SIG-M5 treated with dmso at 0.1 percent for 504 hours (cell line): ENCODE data around the gene PAWR.
"Not testable (repeated sequence)": the region's sequence is repeated elsewhere in the genome, so short reads cannot be mapped to it uniquely, and the experiment has no call there.

Experiments used
- DNase-seq: peaks from one replicate; lab custom pipeline; 2025; ENCODE audit not compliant: unreplicated experiment; lab: John Stamatoyannopoulos, UW

The PAWR gene

GRCh38 chr12:79596719-79597350 is 93.9 kb downstream of the PAWR start:
- no peak for DNase-seq

DNA sequence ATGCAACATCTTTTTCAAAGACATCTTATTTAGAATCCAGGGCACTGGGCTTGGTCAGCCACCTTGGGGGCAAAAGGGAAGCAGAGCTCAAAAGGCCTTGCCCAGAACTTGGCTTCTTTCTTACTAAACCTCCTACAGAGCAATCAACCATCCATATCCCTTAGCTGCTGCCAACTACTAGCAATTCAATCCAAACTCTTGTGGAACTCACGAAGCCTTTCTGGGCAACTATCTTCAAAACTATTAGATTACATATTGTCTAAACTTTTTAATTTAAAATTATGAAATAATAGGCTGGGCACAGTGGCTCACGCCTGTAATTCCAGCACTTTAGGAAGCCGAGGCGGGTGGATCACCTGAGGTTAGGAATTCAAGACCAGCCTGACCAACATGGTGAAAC is 95.5 kb downstream of the PAWR start:
- DNase-seq: no peak

DNA sequence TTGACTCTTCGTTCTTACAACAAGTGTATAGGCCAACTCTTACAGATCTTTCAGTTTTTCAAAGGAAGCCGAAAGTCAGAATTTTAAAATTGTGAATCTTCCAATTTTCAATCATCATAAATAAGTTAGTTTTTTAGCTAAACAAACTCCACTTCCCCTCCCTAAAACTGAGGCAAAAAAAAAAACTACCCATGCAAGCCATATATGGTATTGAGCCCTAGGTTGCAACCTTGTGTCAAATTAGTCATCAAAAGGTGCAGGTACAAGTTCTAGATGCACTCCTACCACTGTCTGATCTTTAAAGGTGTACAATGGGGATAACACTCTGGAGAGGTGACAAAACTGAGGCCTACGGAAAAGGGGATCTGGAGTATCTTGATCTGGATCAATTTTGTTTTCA is 97.9 kb downstream of the PAWR start:
- no peak for DNase-seq

DNA sequence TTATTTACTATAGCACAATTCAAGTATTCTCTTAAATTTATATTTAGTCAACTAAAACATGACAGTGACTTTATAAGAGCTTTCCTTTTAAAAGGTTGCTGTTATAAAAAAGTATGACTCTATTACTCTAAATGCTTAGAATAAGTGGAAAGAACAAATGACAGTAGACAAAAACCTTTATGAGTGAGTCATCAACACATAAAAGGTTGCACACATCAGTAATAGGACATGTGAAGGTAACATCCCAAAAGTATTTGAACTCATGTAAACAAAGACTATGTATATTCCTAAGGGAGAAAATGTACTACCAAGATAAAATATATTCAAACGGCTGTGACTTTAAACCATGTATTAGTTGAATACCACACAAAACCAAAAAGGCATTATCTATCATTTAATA is 98.8 kb downstream of the PAWR start:
- DNase-seq: no peak

DNA sequence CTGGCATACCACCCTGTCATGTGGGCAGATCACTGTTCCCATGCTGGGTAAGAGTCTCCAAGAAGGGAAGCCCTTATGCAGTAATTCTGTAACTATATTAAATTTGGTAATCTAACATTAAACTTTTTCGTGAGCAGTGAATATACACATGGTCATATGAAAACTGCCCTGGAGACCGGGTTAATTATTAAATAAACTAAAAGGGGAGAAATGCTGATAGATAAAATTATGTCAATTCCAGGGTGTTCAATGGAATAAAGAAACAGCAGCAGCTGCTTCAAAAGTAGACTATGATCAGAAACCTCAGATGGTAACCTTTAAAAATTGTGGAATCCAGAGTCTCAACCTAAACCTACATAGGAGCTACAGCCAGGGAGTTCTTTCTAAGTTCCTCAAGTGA is 100.0 kb downstream of the PAWR start:
- DNase-seq: no peak

DNA sequence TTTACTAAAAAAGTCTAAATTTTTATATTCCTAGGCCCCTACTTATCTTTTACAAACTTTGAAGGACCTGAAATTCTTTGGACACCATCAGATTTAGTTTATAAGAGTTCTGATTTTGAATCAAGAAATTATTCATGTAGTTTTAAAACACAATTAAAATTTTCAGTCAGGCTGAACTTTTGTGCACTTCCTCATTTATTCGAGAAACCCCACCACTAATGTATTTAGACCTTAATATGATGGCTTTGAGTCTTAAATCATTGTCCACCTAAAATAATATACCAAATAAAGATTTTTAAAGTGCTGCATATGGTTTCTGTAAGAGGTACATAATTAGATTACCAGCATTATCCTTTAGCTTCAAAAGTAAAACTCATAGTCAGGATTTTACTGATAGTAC is 103.4 kb downstream of the PAWR start:
- DNase-seq: no peak

- no peak for DNase-seq
Measured at GRCh38 chr12:79585147-79585546, 105.6 kb downstream of the PAWR start.

DNA sequence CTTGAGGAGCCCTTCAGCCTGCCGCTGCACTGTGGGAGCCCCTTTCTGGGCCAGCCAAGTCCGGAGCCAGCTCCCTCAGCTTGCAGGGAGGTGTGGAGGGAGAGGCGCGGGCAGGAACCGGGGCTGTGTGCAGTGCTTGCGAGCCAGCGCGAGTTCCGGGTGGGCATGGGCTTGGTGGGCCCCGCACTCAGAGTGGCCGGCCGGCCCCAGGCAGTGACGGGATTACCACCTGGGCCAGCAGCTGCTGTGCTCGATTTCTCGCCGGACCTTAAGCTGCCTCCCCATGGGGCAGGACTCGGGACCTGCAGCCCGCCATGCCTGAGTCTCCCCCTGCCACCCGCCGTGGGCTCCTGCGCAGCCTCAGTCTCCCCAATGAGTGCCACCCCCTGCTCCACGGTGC is 116.9 kb downstream of the PAWR start:
- DNase-seq: no peak

- no peak for DNase-seq
Measured at GRCh38 chr12:79569679-79570078, 121.1 kb downstream of the PAWR start.

- no peak for DNase-seq
Measured at GRCh38 chr12:79567175-79567563, 123.6 kb downstream of the PAWR start.

- peak; percentile 29 for DNase-seq
Measured at GRCh38 chr12:79566452-79567174, 124.2 kb downstream of the PAWR start.

GRCh38 chr12:79564727-79565350 is 125.9 kb downstream of the PAWR start:
- DNase-seq: not testable (repeated sequence)

DNA sequence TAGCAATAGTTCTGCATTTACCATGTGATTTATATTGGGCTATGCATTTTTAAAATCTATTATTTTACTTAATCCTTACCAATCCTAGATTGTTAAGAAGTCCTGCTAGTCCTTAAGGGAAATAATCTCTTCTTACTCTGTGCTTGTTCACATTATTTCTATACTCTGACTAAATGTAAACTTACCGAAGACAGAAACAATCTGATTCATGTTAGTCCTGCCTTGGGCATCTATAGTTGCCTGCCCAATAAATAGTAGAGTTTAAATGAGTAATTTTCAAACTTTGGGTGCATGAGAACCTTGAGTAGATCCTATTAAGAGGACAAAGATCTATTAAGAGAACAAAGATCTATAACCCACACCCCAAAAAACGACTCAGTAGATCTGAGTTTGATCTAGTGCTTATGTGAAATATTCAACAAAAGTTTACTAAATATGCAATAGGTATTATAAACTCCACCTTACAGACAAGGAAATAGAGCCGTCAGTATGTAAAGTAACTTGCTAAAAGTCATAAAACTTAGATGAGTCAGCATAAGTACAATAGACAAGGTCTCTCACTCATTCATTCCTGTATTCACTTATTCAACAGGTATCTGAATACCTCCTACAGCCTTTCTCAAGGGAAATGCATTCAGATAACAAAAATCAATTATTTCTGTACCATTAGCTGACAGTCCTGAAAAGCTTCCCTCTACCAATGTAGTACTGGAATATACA is 127.6 kb downstream of the PAWR start:
- DNase-seq: no peak

GRCh38 chr12:79561401-79562132 is 129.2 kb downstream of the PAWR start:
- DNase-seq: no peak

GRCh38 chr12:79560225-79560889 is 130.4 kb downstream of the PAWR start:
- no peak for DNase-seq

GRCh38 chr12:79559591-79559990 is 131.2 kb downstream of the PAWR start:
- DNase-seq: no peak

DNA sequence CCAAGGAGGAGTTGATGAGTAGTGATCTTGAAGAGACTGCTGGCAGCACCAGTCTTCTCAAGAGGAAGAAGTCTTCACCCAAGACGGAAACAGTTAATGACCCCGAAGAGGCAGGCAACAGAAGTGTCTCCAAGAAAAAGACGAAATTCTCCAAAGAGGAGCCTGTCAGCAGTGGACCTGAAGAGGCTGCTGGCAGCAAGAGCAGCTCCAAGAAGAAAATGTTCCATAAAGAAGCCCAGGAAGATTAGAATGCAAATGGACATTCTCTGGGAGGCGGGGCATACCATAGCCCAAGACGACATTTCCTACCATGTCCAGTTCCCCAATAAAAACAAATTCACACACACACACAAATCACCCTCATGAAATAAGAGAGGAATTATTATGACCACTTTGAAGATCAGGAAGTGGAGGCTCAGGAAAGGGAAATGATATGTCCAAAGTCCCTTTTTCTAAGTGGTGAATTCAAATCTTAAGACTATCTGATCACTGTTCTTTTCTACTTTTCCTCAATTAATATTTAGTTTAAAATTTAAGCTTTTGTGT is 131.8 kb downstream of the PAWR start:
- no peak for DNase-seq

DNA sequence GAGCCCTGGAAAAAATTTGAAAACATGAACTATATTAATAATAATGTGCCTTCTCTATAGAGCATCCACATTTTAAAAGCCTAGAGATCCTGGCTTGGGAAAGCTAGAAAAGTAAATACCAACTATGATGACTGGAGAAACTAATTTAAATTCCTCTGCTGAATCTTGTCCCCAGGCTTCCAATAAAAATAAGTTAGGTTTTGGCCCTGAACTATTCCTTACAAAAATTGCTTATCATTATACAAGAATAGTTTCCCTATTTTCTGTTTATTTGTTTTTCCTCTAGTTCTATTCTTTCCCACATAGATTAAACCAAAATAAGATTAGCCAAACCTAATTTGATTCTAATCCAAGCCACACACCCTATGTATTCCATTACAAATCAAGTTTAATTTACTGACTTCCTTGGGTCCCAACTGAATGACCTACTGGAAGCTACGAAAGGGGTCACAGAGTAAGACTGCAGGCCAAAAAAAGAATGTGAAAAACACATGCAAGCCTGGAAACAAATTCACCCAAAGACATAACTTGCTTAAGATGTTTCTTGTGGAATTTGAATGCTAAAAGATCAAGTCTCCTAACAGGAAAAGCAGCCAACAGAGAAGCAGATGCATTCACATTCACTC is 133.0 kb downstream of the PAWR start:
- no peak for DNase-seq

DNA sequence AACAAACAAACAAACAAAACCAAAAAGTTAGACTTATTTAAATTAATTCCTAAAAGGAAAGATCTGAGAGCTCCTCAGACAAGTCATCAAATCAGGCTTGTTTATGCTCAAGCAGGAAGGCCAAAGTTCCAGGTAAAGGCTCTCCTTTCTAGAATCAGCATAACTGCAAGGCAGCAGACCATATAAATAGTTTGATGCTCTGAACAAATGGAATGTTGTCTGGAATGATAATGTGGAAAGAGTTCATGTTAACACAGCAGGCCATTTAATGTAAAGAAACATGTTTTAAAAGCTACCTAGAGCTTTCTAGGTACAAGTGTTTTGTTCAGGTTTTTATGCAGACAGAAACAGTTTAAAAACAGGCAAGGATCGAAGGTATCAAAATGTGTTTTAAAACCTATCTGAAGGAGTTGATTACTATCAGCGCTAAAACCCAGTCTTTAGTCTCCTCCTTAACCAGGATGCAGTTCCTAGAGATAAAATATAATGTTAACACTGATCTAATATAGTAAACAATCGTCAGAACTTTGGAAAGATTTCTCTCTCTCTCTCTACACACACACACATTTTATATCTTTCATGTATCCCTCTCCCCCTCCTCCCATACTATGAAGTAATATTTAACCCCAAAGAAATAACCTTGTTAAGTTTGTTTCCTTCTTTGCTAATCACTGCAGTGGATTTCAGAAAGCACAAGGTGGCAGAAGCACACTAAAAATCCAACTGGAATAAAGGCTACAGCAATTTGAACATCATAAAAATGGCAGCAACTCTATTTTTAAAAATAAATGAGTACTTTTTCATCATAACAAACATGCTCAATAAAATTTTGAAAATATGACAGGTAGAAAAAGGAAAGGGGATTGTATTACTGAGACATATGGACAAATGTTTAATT is 135.5 kb downstream of the PAWR start:
- peak; percentile 27 for DNase-seq
